Brain microvascular endothelial cell (primary cell): ENCODE measurements around the gene HOXD11.
A peak's percentile ranks its signal among the peaks of the same experiment; 100 is the strongest.

Experiments
- DNase-seq: peaks from one replicate; pipeline ENCODE4 v3.0.0-alpha.2; 2020
- H3K27ac ChIP-seq: fragments of 250-450 bp; sonication (Bioruptor Pico); 2 replicates; pipeline ENCODE4 v1.5.1; 2020; ENCODE audit warnings: mild to moderate bottlenecking, moderate library complexity
- H3K27me3 ChIP-seq: fragments of 250-450 bp; sonication (Bioruptor Pico); replicated peaks from 2 replicates; pipeline ENCODE4 v1.5.1; 2020; ENCODE audit warnings: mild to moderate bottlenecking
- H3K36me3 ChIP-seq: fragments of 250-450 bp; sonication (Bioruptor Pico); replicated peaks from 2 replicates; pipeline ENCODE4 v1.5.1; 2020; ENCODE audit warnings: mild to moderate bottlenecking
- H3K4me3 ChIP-seq: 2 replicates; pipeline ENCODE4 v1.5.1; 2011; ENCODE audit warnings: low read depth, mild to moderate bottlenecking, control low read depth, low read length, moderate library complexity
- CTCF ChIP-seq: IDR thresholded peaks from 2 replicates; pipeline ENCODE4 v1.5.1; 2011; ENCODE audit warnings: low read depth, mild to moderate bottlenecking, moderate library complexity, low read length, control low read depth, inconsistent platforms; ENCODE audit errors: missing control alignments
- in situ Hi-C: cut with HindIII; loops from 2 replicates; pipeline ENCODE4 v1.10.0; 2017; ENCODE audit warnings: low sequenced_read_pairs, low pct_ligation_motif_present

The HOXD11 gene

GRCh38 chr2:176083796-176084261 lies 23.3 kb upstream of the HOXD11 start, which contains the start of gene EVX2:
Gene EVX2 (minus strand): TSS chr2:176083962. CDS start chr2:176083776, 186 bp downstream.
- DNase-seq, result no peak
- Histone ChIP-seq H3K4me3 (no peak within 1 kb of the TSS), H3K27ac (no peak within 1 kb of the TSS), H3K27me3 (peaks cover 95% of the 10 kb centered on the region), H3K36me3 (no peaks in the 10 kb centered on the region)
- in situ Hi-C loops, result no loop called here
- TF ChIP-seq CTCF, result no peak

- Histone ChIP-seq H3K27me3 (peaks cover 95% of the 10 kb centered on the region), H3K4me3 (no peak overlapping the region), H3K36me3 (no peaks in the 10 kb centered on the region), H3K27ac (no peak overlapping the region)
- in situ Hi-C loops, result no loop called here
- TF ChIP-seq CTCF, result no peak
- DNase-seq, result no peak
Measured at GRCh38 chr2:176084611-176085119, 22.4 kb upstream of the HOXD11 start.

GRCh38 chr2:176085120-176085788 lies 21.8 kb upstream of the HOXD11 start:
- TF ChIP-seq CTCF, result no peak
- in situ Hi-C loops, result no loop called here
- Histone ChIP-seq H3K27me3 (peaks cover 98% of the 10 kb centered on the region), H3K27ac (no peak overlapping the region), H3K36me3 (no peaks in the 10 kb centered on the region), H3K4me3 (no peak overlapping the region)
- no peak for DNase-seq

GRCh38 chr2:176085861-176086771 lies 21.0 kb upstream of the HOXD11 start:
- no peak overlapping the region for H3K27ac ChIP-seq
- in situ Hi-C loops, result no loop called here
- peak; percentile 64 for TF ChIP-seq CTCF
- H3K27me3 ChIP-seq, result peaks cover 97% of the 10 kb centered on the region
- H3K36me3 ChIP-seq, result no peaks in the 10 kb centered on the region
- DNase-seq, result no peak
- no peak overlapping the region for H3K4me3 ChIP-seq

- no peak for TF ChIP-seq CTCF
- Histone ChIP-seq H3K4me3 (no peak overlapping the region), H3K27ac (no peak overlapping the region), H3K36me3 (no peaks in the 10 kb centered on the region), H3K27me3 (peaks cover 95% of the 10 kb centered on the region)
- no peak for DNase-seq
- in situ Hi-C loops, result no loop called here
Measured at GRCh38 chr2:176087330-176088047, 19.6 kb upstream of the HOXD11 start.
